T-helper 17 cell (primary cell): ENCODE measurements around the gene C1QC. TPM values are rescaled to one million over a fixed set of nuclear protein-coding genes. Genes with fewer than 3 reads are reported as not detected.

Source experiments
- ATAC-seq: fragments of 150-1000 bp; cut with Tn5 transposase; 2 replicates; pipeline ENCODE4 v1.10.0; 2021; ENCODE audit warnings: mild to moderate bottlenecking, moderate library complexity
- DNase-seq, 3 donors: peaks; one replicate each; pipeline versions ENCODE4 v3.0.0 to v3.0.0-alpha.2; 2020 to 2021
- H3K9me3 ChIP-seq: one replicate; pipeline ENCODE4 v1.7.0; 2013; ENCODE audit warnings: low read length, mild to moderate bottlenecking; ENCODE audit not compliant: control insufficient read depth, poor library complexity, severe bottlenecking
- H3K27ac Mint-ChIP-seq: one replicate; pipeline ENCODE4 v1.8.0; 2022; ENCODE audit warnings: mild to moderate bottlenecking, moderate library complexity, mixed read lengths
- H3K27me3 Mint-ChIP-seq: one replicate; pipeline ENCODE4 v1.8.0; 2022; ENCODE audit warnings: mixed read lengths
- H3K36me3 Mint-ChIP-seq: one replicate; pipeline ENCODE4 v1.8.0; 2022; ENCODE audit warnings: low read depth, mixed read lengths
- H3K4me1 Mint-ChIP-seq: one replicate; pipeline ENCODE4 v1.8.0; 2022; ENCODE audit warnings: mild to moderate bottlenecking, mixed read lengths
- H3K4me3 Mint-ChIP-seq: one replicate; pipeline ENCODE4 v1.8.0; 2022; ENCODE audit warnings: mild to moderate bottlenecking, moderate library complexity, mixed read lengths
- total RNA-seq, 4 donors: library from RNA in 2 of 4; stranded (reverse) in 2 of 4; gene quantifications; one replicate each; pipeline ENCODE4 v1.2.3 and lab custom pipeline; 2022 to 2026

C1QC gene
- total RNA-seq, 2 donors from 2014 or later = not detected

DNA sequence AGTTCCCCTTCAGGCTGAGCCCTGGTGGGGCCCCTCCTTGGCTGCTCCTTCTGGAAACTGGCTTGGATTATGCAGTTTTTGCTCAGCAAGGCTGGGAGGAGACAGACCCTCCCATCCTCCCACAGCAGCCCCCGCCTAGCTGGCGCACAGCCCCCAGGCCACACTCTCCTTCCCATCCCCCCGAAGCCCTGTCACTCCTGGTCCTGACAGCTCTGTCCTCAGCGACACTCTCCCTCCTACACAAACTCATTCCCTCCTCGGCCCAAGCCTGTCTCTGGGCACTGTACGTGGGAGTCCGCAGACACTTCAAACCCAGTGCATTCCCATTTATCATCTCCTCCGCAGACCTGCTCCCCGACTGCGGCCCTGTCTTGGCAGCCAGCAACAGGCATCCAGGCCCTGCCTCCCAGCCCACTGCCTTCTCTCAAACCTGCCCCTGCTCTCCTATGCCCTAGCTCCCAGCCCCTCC, 42.2 kb downstream of the C1QC start:
- no peaks in the 10 kb centered on the region for H3K4me1 Mint-ChIP-seq
- H3K27ac Mint-ChIP-seq = peak overlapping the region; percentile 57
- no peak overlapping the region for H3K4me3 Mint-ChIP-seq
- peaks cover 5% of the 10 kb centered on the region for H3K36me3 Mint-ChIP-seq
- DNase-seq (no peak), ATAC-seq (no peak)
- H3K27me3 Mint-ChIP-seq = peaks cover 51% of the 10 kb centered on the region
- H3K9me3 ChIP-seq = no peaks in the 10 kb centered on the region

DNA sequence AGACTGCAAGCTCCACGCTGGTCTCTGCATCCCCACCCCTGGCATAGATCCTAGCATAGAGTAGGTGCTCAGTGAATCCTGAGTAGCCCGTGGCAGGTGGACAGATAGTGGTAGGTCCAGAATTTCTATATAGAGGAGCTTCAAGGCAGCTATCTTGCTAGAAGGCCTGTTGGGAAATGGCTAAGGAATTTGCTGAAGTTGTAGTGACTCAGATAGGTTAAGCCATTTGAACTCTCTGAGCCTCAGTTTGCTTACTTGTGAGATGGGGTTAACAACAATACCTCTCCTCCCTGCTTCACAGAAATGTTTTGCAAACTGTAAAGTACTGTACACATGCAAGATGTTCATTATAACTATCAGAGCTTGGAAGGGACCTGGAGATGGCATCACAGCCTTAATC, 43.8 kb downstream of the C1QC start:
- ATAC-seq = no peak
- H3K36me3 Mint-ChIP-seq = peaks cover 5% of the 10 kb centered on the region
- no peaks in the 10 kb centered on the region for H3K9me3 ChIP-seq
- H3K27me3 Mint-ChIP-seq = peaks cover 51% of the 10 kb centered on the region
- no peak for DNase-seq
- H3K4me1 Mint-ChIP-seq = no peaks in the 10 kb centered on the region
- H3K4me3 Mint-ChIP-seq = no peak overlapping the region
- no peak overlapping the region for H3K27ac Mint-ChIP-seq

DNA sequence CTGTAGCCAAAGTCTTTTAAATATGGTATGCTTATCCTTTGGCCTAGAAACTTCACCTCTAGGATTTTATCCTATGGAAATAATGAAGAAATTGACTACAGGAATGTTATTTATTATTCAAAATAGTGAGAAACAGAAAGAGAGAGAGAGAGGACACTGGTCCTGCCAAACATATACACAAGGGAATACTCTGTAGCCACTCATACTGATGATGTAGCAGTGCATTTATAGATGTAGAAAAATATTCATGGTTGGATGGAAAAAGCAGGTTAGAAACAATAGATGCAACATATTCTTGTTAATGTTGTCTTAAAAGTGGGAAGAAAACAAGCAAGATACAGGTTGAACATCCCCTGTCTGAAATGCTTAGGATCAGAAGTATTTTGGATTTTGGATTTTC, 45.0 kb downstream of the C1QC start:
- H3K4me3 Mint-ChIP-seq = no peak overlapping the region
- ATAC-seq = no peak
- H3K27me3 Mint-ChIP-seq = peaks cover 50% of the 10 kb centered on the region

DNA sequence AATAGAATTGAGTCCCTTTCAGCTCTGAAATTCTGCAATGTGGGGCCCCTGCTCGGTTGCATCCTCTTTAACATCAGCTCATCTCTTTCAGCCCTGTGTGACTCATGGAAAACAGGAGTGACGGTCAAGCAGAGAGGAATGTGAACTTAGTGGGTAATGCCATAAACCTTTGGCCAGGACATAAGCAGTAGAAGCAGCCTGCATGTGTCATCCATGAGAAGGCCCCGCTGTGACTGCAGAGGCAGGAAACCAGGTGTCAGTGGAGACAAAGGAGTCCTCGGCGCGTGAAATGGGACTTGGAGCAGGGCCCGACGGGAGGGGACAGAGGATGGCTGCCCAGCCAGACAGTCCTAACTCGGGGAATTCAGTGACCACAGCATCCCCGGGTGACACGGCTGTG, 46.1 kb downstream of the C1QC start:
- H3K4me1 Mint-ChIP-seq = no peaks in the 10 kb centered on the region
- no peak for DNase-seq
- no peaks in the 10 kb centered on the region for H3K9me3 ChIP-seq
- peaks cover 5% of the 10 kb centered on the region for H3K36me3 Mint-ChIP-seq
- ATAC-seq = no peak
- no peak overlapping the region for H3K4me3 Mint-ChIP-seq
- no peak overlapping the region for H3K27ac Mint-ChIP-seq
- H3K27me3 Mint-ChIP-seq = peaks cover 46% of the 10 kb centered on the region

More for the DNA sequence above, 45.0 kb downstream of the C1QC start:
- no peak overlapping the region for H3K27ac Mint-ChIP-seq
- no peaks in the 10 kb centered on the region for H3K9me3 ChIP-seq
- peaks cover 5% of the 10 kb centered on the region for H3K36me3 Mint-ChIP-seq
- no peaks in the 10 kb centered on the region for H3K4me1 Mint-ChIP-seq
- no peak for DNase-seq

DNA sequence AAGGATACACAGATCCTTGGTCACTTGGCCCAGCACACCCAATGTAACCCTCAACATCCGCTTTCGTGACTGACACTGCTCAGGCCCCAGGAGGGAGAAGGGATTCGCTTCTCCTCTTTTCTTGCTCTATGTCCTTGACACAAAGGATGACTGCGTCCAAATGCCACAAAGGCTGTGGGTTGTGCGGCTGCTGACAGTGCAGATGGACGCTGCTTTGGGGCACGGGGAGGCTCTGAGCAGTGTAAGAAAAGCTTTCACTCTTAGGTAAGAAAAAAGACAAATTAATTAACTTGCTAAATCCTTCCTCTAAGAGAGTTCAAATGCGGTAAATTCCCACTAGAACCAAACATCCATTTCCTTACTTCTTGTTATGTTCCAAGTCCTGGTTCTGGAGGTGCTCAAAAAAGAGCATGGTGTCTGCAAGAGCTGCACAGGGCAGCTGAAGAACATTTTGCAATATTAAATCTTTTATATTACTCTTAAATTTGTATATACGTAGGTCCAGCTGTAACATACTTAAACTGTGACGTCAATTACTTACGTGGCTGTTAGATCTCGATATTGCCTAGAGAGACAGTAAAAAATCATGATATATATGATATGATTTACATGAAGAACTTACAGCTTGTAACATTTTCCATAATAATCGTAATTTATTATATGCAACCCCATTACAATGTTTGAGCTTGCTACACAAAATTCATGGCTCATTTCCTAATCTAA, 47.8 kb downstream of the C1QC start:
- no peak overlapping the region for H3K4me3 Mint-ChIP-seq
- H3K27ac Mint-ChIP-seq = no peak overlapping the region
- peaks cover 2% of the 10 kb centered on the region for H3K36me3 Mint-ChIP-seq
- H3K4me1 Mint-ChIP-seq = no peaks in the 10 kb centered on the region
- no peak for ATAC-seq
- no peak for DNase-seq
- no peaks in the 10 kb centered on the region for H3K9me3 ChIP-seq
- H3K27me3 Mint-ChIP-seq = peaks cover 30% of the 10 kb centered on the region

DNA sequence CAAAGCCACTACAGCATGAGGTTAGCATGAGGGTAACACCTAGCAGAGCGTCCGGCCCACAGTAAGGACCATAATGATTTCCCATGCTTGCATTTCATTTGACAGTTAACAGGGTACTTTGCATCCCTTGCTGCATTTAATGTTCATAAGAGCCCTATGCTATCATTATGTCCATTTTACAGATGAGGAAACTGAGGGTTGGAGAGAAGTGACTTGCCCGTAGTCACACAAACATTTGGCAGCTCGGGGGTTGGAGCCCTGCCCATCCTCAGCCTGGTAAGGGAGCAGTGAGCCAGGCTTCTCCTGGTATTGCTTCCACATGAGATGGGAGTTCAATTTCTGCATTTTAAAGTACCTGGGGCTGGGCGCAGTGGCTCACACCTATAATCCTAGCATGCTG, 50.7 kb downstream of the C1QC start:
- Mint-ChIP-seq H3K36me3 (no peaks in the 10 kb centered on the region), H3K27me3 (peaks cover 20% of the 10 kb centered on the region), H3K4me1 (no peaks in the 10 kb centered on the region), H3K27ac (no peak overlapping the region), H3K4me3 (no peak overlapping the region)
- ATAC-seq (no peak), DNase-seq (no peak)
- no peaks in the 10 kb centered on the region for H3K9me3 ChIP-seq

DNA sequence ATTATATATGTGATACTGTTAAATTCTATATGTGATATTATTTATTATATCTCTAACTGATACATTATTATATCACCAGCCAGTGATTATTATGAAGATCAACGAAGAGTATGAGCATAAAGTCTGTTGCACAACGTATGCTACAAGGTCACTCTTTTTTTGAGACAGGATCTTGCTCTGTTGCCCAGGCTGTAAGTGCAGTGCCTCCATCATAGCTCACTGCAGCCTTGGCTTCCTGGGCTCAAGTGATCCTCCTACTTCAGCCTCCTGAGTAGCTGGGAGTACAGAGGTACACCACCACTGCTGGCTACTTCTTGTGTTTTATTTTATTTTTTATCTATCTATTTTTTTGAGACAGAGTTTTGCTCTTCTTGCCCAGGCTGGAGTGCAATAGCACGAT, 53.2 kb downstream of the C1QC start:
- no peak overlapping the region for H3K27ac Mint-ChIP-seq
- DNase-seq = no peak
- no peaks in the 10 kb centered on the region for H3K9me3 ChIP-seq
- no peaks in the 10 kb centered on the region for H3K36me3 Mint-ChIP-seq
- ATAC-seq = no peak
- peaks cover 26% of the 10 kb centered on the region for H3K27me3 Mint-ChIP-seq
- no peaks in the 10 kb centered on the region for H3K4me1 Mint-ChIP-seq
- no peak overlapping the region for H3K4me3 Mint-ChIP-seq

Other genes with a start within 250 kb of the C1QC start
- gene ZBTB40, start 191.8 kb upstream of the C1QC start, total RNA-seq = 10 to 100 TPM; 26.8 to 34.5 TPM
- not detected for gene EPHA8, start 80.1 kb upstream of the C1QC start, total RNA-seq
- gene C1QA, start 7.0 kb upstream of the C1QC start, total RNA-seq = not detected
- gene C1QB, start 9.6 kb downstream of the C1QC start, total RNA-seq = not detected
- under 1 TPM in 1 of 2 donors, not detected in 1; 0.15 TPM for gene EPHB2, start 67.2 kb downstream of the C1QC start, total RNA-seq